Esophagus muscularis mucosa (tissue), 4 donors: Measurements from ENCODE around the gene CEP44. TPM values are rescaled to one million over a fixed set of nuclear protein-coding genes. Genes with fewer than 3 reads are reported as not detected.

Experiments used
- DNase-seq: peaks from one replicate; pipeline ENCODE4 v3.0.0-alpha.2; 2017; ENCODE audit errors: extremely low spot score
- H3K27ac ChIP-seq, 4 donors: fragments of 200-600 bp; sonication (generic); replicated peaks in 1 of 4; 1 replicate in 3 of 4; 2 replicates in 1 of 4; pipeline ENCODE4 v1.5.1; 2016 to 2019; ENCODE audit warnings: mild to moderate bottlenecking in 1 of 4
- H3K27me3 ChIP-seq, 4 donors: fragments of 200-600 bp; sonication (generic); one replicate each; pipeline versions ENCODE4 v1.5.1 to v1.6.0; 2016 to 2019
- H3K36me3 ChIP-seq, 4 donors: fragments of 200-600 bp; sonication (generic); one replicate each; pipeline ENCODE4 v1.5.1; 2016 to 2019
- H3K4me1 ChIP-seq, 4 donors: fragments of 200-600 bp; sonication (generic); one replicate each; pipeline ENCODE4 v1.5.1; 2016 to 2019
- H3K4me3 ChIP-seq, 4 donors: fragments of 200-600 bp; sonication (generic); 1 replicate in 2 of 4; 2 replicates in 2 of 4; pipeline ENCODE4 v1.5.1; 2016 to 2019; ENCODE audit warnings: mild to moderate bottlenecking in 4 of 4, moderate library complexity in 1 of 4
- H3K9me3 ChIP-seq, 4 donors: fragments of 200-600 bp; sonication (generic); 1 replicate in 3 of 4; 2 replicates in 1 of 4; pipeline ENCODE4 v1.5.1; 2016 to 2019
- CTCF ChIP-seq, 3 experiments: fragments of 200-600 bp in 2 of 3; fragments of 450-650 bp in 1 of 3; sonication (generic) in 2 of 3; IDR thresholded peaks; one replicate each; pipeline ENCODE4 v1.5.1; 2017 to 2019; ENCODE audit warnings: antibody characterized with exemption in 3 of 3, mild to moderate bottlenecking in 2 of 3, moderate library complexity in 1 of 3
- EP300 ChIP-seq: sonication (generic); formaldehyde crosslinking; IDR thresholded peaks from one replicate; pipeline ENCODE4 v1.6.1; 2017; ENCODE audit warnings: antibody characterized with exemption
- POLR2A ChIP-seq: fragments of 450-650 bp; IDR thresholded peaks from one replicate; pipeline ENCODE4 v1.6.1; 2017; ENCODE audit warnings: antibody characterized with exemption, moderate library complexity, mild to moderate bottlenecking, low read depth
- POLR2AphosphoS5 ChIP-seq, 2 donors: sonication (generic); formaldehyde crosslinking; IDR thresholded peaks; one replicate each; pipeline ENCODE4 v1.6.1; 2017; ENCODE audit warnings: antibody characterized with exemption in 2 of 2
- WGBS: methylation state at CpG from one replicate; pipeline ENCODE4 v1.1.5; 2018; 5-methylcytosine and 5-hydroxymethylcytosine counted together
- intact Hi-C: fragments of 100-400 bp; cut with DNase I; formaldehyde crosslinking; loops from one replicate; pipeline ENCODE4 v1.15.1; 2023
- total RNA-seq, 4 donors: library from RNA; depleted of rRNA; stranded (reverse); fragments of >200 nt; gene quantifications; one replicate each; pipeline versions ENCODE4 v1.1.0 to v1.2.1, GENCODE V29; 2016

The CEP44 gene
- total RNA-seq, 4 donors from 2014 or later, result 8.1 to 15.8 (median 11.5) TPM

DNA sequence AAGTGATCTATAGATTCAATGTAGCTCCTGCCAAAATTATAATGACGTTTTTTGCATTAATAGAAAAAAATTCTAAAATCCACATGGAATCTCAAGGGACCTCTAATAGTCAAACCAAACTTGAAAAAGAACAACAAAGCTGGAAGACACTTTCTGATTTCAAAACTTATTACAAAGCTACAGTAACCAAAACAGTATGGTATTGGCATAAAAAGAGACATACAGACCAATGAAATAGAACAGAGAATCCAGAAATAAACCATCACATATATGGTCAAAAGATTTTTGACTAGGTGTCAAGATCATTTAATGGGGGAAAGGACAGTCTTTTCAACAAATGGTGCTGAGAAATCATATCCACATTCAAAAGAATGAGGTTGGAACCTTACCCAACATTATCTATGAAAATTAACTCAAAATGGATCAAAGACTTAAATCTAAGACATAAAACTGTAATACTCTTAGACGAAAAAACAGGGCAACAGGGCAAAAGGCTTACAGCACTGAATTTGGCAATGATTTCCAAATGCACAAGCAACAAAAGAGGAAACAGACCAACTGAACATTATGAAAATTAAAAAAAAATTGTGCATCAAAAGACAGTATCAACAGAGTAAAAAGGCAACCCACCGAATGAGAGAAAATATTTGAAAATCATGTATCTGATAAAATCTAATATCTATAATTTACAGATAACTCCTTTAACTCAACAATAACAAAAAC, 4.1 kb upstream of the CEP44 start:
- WGBS, result 84% methylated on average over 3 of the region's 3 CpGs
- Histone ChIP-seq H3K9me3 (no peaks in the 10 kb centered on the region), H3K4me3 (no peak overlapping the region), H3K4me1 (peaks cover 15 to 37% (median 33%) of the 10 kb centered on the region in 4 donors), H3K27ac (no peak overlapping the region), H3K36me3 (no peaks in the 10 kb centered on the region), H3K27me3 (no peaks in the 10 kb centered on the region)
- DNase-seq, result no peak
- intact Hi-C loops, result no loop called here
- TF ChIP-seq POLR2A (no peak), POLR2AphosphoS5 (IDR thresholded peaks at IDR 0.05) (no peak), EP300 (no peak), CTCF (IDR thresholded peaks at IDR 0.05) (no peak)

DNA sequence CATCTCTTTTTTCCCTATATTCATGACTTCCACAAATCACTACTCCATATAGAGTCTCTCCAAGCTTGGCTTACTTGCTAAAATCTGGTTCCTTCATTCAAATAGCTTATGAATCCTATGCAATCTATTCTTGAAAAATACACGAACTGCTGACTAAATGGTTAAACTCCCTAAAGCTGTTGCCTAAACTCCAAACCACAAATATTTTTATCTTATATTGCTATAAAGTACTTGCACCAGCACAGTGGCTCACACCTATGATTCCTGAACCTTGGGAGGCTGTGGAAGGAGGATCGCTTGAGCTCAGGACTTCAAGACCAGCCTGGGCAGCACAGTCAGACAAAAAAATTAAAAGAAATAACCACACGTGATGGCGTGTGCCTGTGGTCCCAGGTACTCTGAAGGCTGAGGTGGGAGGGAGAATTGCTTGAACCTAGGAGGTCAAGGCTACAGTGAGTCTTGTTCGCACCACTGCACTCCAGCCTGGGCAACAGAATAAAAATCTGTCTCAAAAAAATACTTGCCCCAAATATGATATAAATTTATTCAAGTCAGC, 2.5 kb upstream of the CEP44 start:
- no peak for TF ChIP-seq POLR2A
- no peak for TF ChIP-seq EP300
- TF ChIP-seq POLR2AphosphoS5 (IDR thresholded peaks at IDR 0.05), result no peak
- no peak for TF ChIP-seq CTCF (IDR thresholded peaks at IDR 0.05)
- Histone ChIP-seq H3K4me1 (peaks cover 20 to 50% (median 42%) of the 10 kb centered on the region in 4 donors), H3K27ac (no peak overlapping the region), H3K27me3 (no peaks in the 10 kb centered on the region), H3K36me3 (no peaks in the 10 kb centered on the region), H3K4me3 (no peak overlapping the region), H3K9me3 (no peaks in the 10 kb centered on the region)
- intact Hi-C loops, result no loop called here
- no peak for DNase-seq
- WGBS, result 89% methylated on average over 5 of the region's 5 CpGs

- Histone ChIP-seq H3K4me1 (peaks cover 20 to 49% (median 41%) of the 10 kb centered on the region in 4 donors), H3K4me3 (peak overlapping the region in 3 of 4 donors; percentile 77 to 87 (median 87)), H3K9me3 (no peaks in the 10 kb centered on the region), H3K36me3 (no peaks in the 10 kb centered on the region), H3K27ac (no peak overlapping the region), H3K27me3 (no peaks in the 10 kb centered on the region)
- no peak for DNase-seq
- TF ChIP-seq POLR2AphosphoS5 (IDR thresholded peaks at IDR 0.05) (no peak), EP300 (no peak), POLR2A (no peak), CTCF (IDR thresholded peaks at IDR 0.05) (no peak)
- intact Hi-C loops, result no loop called here
These were observed 1.8 kb upstream of the CEP44 start for GRCh38 chr4:174281901-174282300.

GRCh38 chr4:174282836-174283506, 740 bp upstream of the CEP44 start:
- H3K36me3 ChIP-seq, result no peaks in the 10 kb centered on the region
- intact Hi-C loops, result no loop called here
- H3K27me3 ChIP-seq, result no peaks in the 10 kb centered on the region
- peak overlapping the region; percentile 88 to 98 (median 94) for H3K27ac ChIP-seq
- H3K9me3 ChIP-seq, result no peaks in the 10 kb centered on the region
- H3K4me1 ChIP-seq, result peaks cover 20 to 42% (median 41%) of the 10 kb centered on the region in 4 donors
- no peak for TF ChIP-seq POLR2A
- TF ChIP-seq CTCF (IDR thresholded peaks at IDR 0.05), result no peak
- TF ChIP-seq POLR2AphosphoS5 (IDR thresholded peaks at IDR 0.05), result peak in 1 of 2 donors; percentile 60
- TF ChIP-seq EP300, result no peak
- peak; percentile 94 for DNase-seq
- peak overlapping the region; percentile 60 to 87 (median 82) for H3K4me3 ChIP-seq
- under 1% methylated on average over 22 of the region's 22 CpGs for WGBS
